Stimulated activated CD8-positive, alpha-beta memory T cell treated with anti-CD3 and anti-CD28 coated beads, Interleukin-12 subunit alpha, Interleukin-12 subunit beta, amount 100 ng/mL, for 1 hour (primary cell): ENCODE measurements around the gene DLAT.
"Not testable (repeated sequence)": the region's sequence is repeated elsewhere in the genome, so short reads cannot be mapped to it uniquely, and the experiment has no call there.

ENCODE experiments used
- DNase-seq: peaks from one replicate; pipeline ENCODE4 v3.0.0-alpha.2; 2020; ENCODE audit warnings: low read depth

Gene DLAT

DNA sequence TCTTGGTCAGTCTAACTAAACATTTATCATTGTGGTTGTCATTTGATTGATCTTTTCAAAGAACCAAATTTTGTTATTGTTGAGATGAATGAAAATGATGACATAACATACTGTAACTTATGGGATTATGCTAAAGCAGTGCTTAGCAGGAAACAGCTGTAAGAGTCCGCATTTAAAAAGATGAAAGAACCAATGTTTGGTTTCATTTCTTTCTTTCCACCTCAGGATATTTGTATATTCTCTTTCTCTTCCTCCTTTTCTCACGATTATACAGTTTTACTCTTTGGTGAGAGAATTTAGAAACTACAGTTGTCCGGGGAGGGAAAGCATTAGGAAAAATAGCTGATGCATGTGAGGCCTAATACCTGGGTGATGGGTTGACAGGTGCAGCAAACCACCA lies 25.5 kb downstream of the DLAT start:
- DNase-seq, result no peak

DNA sequence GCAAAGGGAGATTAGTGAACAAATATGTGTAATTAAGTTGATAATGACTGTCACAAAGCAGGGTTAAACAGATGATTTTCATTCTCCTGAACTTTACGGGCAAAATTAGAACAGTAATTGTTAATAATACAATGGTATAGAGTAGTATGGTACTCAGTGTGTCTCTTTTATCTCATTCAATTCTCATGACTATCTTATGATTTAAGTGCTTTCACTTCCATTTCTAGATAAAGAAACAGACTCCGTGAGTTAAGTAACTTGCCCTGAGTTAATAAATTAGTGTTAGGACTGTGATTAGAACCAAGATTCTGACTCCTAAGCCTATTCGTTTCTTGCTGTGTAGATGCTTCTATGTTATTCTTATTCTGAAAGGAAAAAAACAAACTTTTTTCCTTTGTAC lies 26.6 kb downstream of the DLAT start:
- DNase-seq, result no peak

DNA sequence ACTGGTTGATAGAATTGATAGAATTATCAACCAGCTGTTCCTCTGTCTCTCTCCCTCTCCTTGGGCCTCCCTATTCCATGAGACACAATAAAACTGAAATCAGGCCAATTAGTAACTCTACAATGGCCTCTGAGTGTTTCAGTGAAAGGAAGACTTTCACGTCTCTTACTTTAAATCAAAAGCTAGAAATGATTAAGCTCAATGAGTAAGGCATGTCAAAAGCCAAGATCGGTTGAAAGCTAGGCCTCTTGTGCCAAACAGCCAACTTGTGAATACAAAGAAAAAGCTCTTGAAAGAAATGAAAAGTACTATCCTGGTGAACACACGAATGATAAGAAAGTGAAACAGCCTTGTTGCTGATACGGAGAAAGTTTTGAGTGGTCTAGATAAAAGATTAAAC lies 32.0 kb downstream of the DLAT start:
- no peak for DNase-seq

DNA sequence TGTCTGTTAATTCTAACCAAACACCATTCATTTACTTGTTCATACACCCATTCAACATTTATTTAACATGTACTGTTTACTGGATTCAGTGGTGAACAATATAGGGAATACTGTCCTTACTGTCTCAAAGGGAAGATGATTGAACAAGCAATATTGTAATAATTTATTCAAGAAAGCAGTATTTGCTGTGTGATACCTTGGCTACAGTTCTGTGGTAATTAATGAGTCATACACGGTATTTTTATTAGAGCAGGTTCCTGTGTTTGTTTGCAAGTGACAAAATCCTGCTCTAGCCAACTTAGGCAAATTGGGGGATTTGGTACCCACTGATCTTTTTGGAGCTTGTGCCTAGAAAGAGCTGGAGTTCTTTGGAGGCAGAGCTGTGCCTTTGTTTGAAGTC lies 32.9 kb downstream of the DLAT start:
- DNase-seq, result no peak

DNA sequence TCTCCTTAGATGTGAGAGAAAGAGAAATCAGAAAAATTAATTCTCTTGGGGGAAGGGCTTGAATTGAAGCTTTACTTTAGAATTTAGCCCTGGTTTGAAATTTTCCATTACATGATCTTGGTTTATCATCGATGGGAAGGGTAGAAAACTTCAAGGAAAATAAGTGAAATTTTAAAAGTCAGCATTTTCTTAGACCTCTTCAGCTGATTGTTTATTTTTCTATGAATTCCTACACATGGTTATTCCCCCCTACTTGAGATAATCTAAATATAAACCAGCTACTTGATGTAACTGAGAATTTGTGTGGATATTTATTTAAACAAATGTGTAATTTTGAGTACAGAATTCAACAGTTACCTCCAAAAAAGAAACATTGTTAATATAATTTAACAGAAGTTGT lies 37.7 kb downstream of the DLAT start:
- DNase-seq, result no peak

DNA sequence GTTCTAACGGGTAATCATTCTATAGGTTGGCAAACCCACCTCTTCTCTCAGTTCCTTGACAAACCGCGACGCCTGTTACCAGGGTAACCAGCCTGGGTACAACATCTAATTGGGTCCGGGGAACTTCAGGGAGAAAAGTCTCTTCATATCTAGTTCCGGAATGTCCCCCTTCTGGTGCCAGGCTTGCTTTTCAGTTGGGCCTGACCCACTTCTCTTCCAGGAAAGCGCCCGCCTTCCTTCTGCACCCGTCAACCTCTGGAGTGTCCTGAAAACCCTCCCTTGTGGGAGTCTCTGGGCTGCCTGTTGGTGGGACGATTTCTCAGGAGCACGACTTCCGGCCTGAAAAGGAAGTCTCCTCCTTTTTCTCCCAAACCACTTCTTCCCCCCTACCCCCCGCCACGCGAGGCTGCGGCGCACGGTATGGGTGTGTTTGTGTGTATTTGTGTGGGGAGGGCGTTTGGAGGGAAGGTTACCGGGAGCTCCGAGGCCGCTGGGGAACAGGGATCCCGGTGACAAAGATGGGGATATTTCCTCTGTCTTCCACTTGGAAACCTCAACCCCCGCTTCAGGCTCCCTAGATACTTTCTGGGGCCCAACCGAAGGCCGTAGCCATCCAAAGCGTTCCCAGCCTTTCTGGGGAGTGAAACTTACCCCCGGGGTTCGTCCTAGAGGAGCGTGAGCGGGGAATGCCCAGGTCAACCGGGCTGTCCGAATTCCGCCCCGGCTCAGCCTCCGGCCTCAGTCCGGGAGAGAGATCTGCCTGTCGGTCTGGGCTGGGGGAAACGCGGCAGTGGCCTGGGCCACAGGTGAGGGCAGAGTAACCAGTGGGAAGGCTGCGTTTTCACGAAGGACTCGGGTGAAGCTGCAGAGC lies 49.0 kb downstream of the DLAT start, which contains the start of the genes NKAPD1 and PIH1D2:
TSS of gene NKAPD1 (plus strand) at position 359 of the 871 bp plus-strand sequence. CDS start 1,276 bp downstream, outside the sequence.
TSS of gene PIH1D2 (minus strand) at position 77 of the 871 bp plus-strand sequence. CDS start 843 bp downstream, outside the sequence.
- peak; percentile 68 for DNase-seq

DNA sequence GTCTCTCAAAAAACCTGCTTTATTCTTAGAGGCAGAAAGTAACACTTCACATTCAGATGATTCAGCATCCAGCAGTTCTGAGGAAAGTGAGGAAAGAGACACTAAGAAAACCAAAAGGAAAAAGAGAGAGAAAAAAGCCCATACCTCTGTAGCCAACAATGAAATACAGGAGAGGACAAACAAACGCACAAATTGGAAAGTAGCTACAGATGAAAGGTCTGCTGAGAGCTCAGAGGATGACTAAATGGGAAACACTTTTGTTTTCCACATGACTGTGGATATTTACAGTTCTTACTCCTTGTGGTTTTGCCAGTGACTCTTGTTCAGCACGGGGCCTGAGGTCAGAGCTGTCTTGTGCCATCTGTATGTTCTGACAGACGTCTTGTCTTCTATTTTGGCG lies 57.5 kb downstream of the DLAT start:
- DNase-seq, result no peak

DNA sequence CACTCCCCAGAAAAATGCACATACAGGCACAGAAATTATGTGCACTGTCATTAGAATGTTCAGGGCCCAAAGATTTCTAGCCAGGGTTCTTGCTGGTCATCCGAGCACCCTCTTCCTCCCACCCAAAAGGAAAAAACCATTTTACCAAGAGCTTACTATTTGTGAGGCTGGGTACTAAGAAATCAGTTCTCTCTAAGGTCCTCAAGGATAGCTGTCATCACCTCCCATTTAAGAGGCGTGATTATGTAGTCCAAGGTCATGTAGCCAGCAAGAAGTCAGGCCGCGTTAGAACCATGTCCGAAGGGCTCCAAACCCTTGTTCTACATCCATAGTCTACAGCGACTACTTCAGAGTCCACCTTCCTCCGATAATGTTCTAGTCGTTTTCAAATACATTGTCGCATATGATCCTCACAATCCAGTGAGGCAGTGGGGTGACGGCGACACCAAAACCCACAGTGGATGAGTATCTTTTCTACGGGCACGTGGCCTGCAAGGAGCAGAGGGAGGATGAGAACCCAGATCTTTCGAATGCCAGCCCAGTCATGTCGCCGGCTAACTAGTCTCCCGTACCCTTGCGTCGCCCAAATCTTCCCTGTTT lies 60.7 kb downstream of the DLAT start:
- DNase-seq, result peak; percentile 1

DNA sequence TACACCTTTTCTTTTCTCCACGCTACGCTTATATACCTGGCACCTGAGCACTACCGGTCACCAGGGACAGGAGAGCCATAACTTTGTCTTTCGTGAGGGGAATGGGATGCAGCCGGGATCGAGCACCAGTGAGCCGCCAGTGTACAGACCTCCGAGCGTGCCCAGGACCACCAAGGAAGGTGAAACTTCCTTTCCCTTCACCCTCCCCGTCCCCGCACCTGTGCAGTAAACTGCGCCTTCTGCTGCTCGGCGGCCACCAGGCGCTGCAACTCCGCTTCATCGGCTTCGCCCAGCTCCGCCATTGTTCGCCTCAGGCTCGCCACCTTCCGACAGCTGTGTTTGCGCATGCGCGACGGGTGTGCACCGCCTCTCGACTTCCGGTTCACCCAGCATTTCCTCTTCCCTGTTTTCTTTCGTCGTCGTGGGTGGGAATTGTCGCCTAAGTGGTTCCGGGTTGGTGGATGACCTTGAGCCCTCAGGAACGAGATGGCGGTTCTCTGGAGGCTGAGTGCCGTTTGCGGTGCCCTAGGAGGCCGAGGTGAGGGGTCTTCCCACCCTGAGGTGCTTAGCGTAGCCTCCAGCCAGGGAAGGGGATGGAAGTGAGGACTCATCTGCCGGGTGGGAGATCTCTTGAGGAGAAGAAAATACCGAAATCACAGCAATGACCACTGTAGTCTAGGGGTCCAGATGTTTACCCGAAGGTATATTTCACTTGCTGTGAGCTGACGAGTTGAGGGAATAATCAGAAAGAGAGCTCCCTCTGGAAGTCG lies 61.4 kb downstream of the DLAT start, which contains the start of the genes SDHD and TIMM8B:
TSS of gene SDHD (plus strand) at position 452 of the 770 bp plus-strand sequence. CDS start at position 487, 35 bp downstream.
TSS of gene TIMM8B (minus strand) at position 335 of the 770 bp plus-strand sequence. CDS start at position 302, 33 bp downstream.
- DNase-seq, result peak; percentile 93

DNA sequence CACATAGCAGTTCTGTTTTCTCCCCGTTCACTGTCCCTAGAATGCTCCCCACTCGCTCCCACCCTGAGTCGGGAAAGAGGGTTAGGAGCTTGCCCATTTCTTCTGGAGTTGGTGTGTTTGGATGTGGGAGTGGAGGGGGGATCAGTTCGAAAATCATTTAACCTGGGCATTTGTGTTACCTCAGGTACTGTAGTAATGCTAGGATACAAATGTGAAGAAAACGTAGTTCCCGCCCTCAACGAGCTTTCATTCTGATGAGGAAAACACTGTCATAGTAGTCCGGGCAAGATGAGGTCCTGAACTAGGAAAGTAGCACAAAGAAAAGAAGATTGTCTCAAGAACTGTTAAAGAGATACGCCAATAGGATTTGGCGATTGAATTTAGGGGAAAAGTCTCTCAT lies 62.0 kb downstream of the DLAT start:
- DNase-seq, result no peak

DNA sequence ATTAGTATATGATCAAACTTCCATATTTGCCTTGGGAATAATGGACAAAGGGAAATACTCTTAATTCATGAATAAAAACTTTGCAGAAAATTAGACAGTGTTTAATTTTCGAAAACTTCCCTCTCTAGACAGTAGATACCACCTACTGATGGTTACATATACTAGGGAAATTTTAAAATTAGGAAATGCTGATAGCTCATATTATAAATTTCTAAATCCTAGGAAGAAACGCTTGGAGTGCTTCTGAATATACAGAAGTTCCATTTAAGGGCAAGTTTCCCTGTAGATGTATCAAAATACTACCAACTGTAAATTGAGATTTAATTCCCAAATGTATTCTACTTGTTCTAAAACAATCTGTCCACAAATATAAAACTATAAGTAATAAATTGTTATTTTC lies 70.1 kb downstream of the DLAT start:
- DNase-seq, result not testable (repeated sequence)

DNA sequence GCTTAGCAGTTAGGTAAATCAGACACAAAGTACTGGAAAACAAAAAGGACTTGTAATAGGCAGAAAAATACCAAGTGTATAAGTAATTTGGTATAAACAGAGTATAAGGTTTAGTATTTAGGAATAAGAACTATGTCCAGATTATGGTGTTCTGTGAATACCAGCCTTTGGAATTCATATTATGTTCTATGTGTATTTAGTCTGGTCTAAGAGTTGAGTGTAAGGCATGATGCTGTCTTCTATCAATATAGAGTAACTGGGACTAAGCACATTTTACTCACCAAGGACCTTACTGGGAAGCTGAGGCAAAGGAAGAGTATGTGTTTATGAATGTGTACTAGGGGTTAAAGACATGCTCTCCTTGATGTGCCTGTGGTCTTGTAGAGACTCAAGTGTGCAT lies 71.0 kb downstream of the DLAT start:
- no peak for DNase-seq

DNA sequence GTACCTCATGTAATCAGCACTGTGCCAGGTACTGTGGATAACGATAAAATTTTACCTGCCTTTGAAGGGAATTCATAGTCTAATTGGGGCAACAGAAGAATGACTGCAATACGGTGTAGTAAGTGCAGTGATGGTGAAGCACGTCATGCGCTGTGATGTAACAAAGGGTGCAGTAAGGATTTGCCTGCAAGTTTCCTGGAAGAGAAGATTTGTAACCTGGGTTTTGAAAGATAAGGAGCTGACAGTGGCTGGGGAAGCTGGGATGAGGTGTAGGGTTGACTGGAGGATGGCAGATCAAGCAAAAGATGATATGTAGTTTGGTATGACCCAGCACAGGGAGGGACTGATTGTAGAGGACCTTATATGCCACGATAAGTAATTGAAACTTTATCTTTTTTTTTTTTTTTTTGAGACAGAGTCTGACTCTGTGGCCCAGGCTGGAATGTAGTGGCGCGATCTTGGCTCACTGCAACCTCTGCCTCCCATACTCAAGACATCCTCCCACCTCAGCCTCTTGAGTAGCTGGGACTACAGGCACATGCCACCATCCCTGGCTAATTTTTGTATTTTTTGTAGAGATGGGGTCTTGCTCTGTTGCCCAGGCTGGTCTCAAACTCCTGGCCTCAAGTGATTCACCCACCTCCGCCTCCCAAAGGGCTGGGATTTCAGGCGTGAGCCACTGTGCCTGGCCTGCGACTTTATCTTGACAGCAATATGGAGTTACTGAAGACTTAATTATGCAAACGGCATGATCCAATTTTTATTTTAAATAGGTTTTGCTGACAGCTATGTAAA lies 72.7 kb downstream of the DLAT start:
- DNase-seq, result no peak

DNA sequence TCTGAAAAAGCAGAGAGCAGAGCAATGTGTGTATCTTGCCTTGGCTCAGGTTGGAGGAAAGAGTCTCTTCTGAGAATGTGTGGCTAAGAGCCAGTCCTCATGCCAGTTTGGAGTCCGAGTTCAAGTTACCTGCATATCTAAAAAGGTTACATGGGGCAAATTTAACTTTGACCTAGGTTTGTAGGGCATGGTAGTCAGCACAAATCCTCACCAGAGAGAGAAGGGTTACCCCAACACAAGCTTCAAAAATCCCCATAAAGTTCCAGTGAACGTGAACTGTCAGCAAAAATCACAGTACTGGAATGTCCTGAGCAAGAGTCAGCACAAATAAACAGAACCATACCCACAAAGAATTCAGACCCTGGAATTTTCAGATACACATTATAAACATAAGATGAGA lies 75.3 kb downstream of the DLAT start:
- no peak for DNase-seq

DNA sequence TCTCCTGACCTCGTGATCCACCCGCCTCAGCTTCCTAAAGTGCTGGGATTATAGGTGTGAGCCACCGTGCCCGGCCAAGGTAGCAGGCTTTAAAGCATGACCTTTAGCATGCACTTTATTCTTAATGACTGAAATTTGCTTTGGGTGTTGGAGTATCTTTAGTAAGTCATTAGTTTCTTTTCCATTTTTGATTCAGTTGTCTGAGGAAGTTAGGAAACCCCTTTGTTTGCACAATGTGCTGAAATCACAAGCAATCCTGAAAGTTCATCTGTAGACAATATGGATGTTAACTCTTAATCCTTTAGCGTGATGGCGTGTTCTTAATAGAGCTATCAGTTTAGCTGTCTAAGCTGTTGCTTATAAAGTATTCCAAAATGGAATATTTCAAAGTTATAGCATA lies 78.2 kb downstream of the DLAT start:
- DNase-seq, result no peak

DNA sequence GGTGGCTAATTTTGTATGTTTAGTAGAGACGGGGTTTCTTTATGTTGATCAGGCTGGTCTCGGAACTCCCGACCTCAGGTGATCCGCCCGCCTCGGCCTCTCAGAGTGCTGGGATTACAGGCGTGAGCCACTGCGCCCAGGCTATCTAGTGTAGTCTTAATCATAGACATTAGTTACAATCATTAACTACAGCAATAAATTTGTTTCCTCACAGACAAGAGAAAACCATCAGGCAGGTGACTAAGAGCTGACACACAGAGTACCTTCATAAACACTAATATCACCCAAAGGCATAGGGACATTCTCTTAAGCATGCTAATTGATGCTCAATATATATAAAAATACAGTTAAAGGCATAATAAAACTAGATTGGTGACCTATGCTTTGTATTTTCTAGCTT lies 80.9 kb downstream of the DLAT start:
- DNase-seq, result no peak
